ENCODE results near the gene ZNF600. TPM values are rescaled to one million over a fixed set of nuclear protein-coding genes. Genes with fewer than 3 reads are reported as not detected.
A peak's percentile ranks its signal among the peaks of the same experiment; 100 is the strongest.
"Not testable (repeated sequence)": the region's sequence is repeated elsewhere in the genome, so short reads cannot be mapped to it uniquely, and the experiment has no call there.

ZNF600 gene
- total RNA-seq, 1 donor from 2014 or later: 6.6 TPM

DNA sequence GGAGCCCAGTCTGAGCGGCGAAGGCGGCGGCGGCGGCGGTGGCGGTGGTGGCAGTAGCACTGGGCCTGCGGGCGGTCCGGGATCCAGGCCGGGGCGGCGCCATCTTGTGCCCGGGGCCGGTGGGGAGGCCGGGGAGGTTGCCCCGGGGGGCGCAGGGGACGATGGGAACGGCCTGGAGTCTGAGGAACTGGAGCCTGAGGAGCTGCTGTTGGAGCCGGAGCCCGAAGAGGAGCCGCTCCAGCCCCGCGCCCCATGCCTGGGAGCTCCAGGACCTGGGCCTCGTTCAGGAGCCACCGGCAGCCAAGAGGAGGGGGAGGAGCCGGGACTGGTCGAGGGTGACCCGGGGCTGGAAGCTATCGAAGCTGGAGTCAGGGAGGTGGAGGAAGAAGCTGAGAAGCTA lies 23.2 kb upstream of the ZNF600 start:
- Mint-ChIP-seq H3K4me3 (ENCODE audit: unreplicated experiment) (no peak overlapping the region), H3K27ac (ENCODE audit: unreplicated experiment) (no peak overlapping the region), H3K9me3 (ENCODE audit: unreplicated experiment) (peaks cover 10% of the 10 kb centered on the region), H3K27me3 (ENCODE audit: unreplicated experiment) (peaks cover 1% of the 10 kb centered on the region), H3K36me3 (ENCODE audit: low read depth, unreplicated experiment) (peaks cover 60% of the 10 kb centered on the region), H3K4me1 (ENCODE audit: unreplicated experiment) (peaks cover 5% of the 10 kb centered on the region)
- DNase-seq (ENCODE audit: low spot score): no peak
- no peak for TF ChIP-seq CTCF (IDR thresholded peaks at IDR 0.05; ENCODE audit: unreplicated experiment)

- H3K36me3 Mint-ChIP-seq (ENCODE audit: low read depth, unreplicated experiment): peaks cover 85% of the 10 kb centered on the region
- not testable (repeated sequence) for H3K27me3 Mint-ChIP-seq (ENCODE audit: unreplicated experiment); DNase-seq (ENCODE audit: low spot score); H3K4me1 Mint-ChIP-seq (ENCODE audit: unreplicated experiment); H3K27ac Mint-ChIP-seq (ENCODE audit: unreplicated experiment)
- peak overlapping the region; percentile 83 for H3K4me3 Mint-ChIP-seq (ENCODE audit: unreplicated experiment)
- peaks cover 52% of the 10 kb centered on the region for H3K9me3 Mint-ChIP-seq (ENCODE audit: unreplicated experiment)
These were observed 13.5 kb upstream of the ZNF600 start for GRCh38 chr19:52799950-52800640.

- H3K4me3 Mint-ChIP-seq (ENCODE audit: unreplicated experiment): peak overlapping the region; percentile 32
- H3K9me3 Mint-ChIP-seq (ENCODE audit: unreplicated experiment): peaks cover 4% of the 10 kb centered on the region
- peaks cover 19% of the 10 kb centered on the region for H3K36me3 Mint-ChIP-seq (ENCODE audit: low read depth, unreplicated experiment)
- no peak overlapping the region for H3K27ac Mint-ChIP-seq (ENCODE audit: unreplicated experiment)
- H3K4me1 Mint-ChIP-seq (ENCODE audit: unreplicated experiment): peaks cover 3% of the 10 kb centered on the region
- H3K27me3 Mint-ChIP-seq (ENCODE audit: unreplicated experiment): peaks cover 3% of the 10 kb centered on the region
- no peak for TF ChIP-seq CTCF (IDR thresholded peaks at IDR 0.05; ENCODE audit: unreplicated experiment)
- no peak for DNase-seq (ENCODE audit: low spot score)
These were observed 2.8 kb upstream of the ZNF600 start for GRCh38 chr19:52789440-52789839.

DNA sequence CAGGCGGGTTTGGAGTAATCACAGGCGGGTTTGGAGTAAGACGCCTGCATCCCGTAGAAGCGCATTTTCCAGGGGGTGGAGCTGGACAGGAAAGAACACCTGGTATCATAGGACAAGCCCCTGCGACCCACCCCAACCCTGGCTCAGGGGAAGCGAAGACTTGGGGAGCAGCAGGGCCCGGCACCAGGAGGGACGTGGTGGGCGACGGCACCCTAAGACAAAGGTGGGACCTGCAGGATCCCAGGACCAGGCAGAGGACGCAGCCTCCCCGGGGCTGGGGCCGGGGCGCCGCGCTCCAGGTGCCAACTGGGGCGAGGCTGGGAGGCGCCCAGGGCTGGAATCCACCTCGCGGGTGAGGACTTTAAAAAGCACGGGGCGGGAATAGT lies 520 bp downstream of the ZNF600 start:
- H3K36me3 Mint-ChIP-seq (ENCODE audit: low read depth, unreplicated experiment): peaks cover 11% of the 10 kb centered on the region
- H3K4me1 Mint-ChIP-seq (ENCODE audit: unreplicated experiment): peaks cover 3% of the 10 kb centered on the region
- H3K9me3 Mint-ChIP-seq (ENCODE audit: unreplicated experiment): no peaks in the 10 kb centered on the region
- TF ChIP-seq CTCF (IDR thresholded peaks at IDR 0.05; ENCODE audit: unreplicated experiment): no peak
- no peak for DNase-seq (ENCODE audit: low spot score)
- H3K4me3 Mint-ChIP-seq (ENCODE audit: unreplicated experiment): peak overlapping the region; percentile 90
- peaks cover 3% of the 10 kb centered on the region for H3K27me3 Mint-ChIP-seq (ENCODE audit: unreplicated experiment)
- H3K27ac Mint-ChIP-seq (ENCODE audit: unreplicated experiment): no peak overlapping the region

DNA sequence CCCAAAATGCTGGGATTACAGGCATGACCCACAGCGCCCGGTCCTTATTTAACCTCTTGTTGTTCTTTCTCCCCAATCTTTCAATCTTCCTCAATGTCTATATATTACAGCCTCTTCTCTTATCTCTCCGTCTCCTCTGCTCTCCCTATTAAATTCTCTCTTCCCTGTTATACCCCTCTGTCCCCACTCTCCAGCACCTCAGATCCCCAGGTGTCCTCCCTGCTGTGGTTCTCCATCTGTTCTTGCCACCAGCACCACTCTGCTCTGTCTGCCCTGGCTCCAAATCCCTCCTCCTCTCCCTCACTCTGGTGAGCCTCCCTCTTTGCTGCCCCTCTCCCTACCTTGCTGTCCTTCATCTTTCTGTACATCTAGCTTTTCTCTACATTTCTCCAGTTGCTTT lies 1.1 kb downstream of the ZNF600 start:
- Mint-ChIP-seq H3K4me1 (ENCODE audit: unreplicated experiment) (peaks cover 3% of the 10 kb centered on the region), H3K36me3 (ENCODE audit: low read depth, unreplicated experiment) (peaks cover 11% of the 10 kb centered on the region), H3K9me3 (ENCODE audit: unreplicated experiment) (no peaks in the 10 kb centered on the region), H3K27me3 (ENCODE audit: unreplicated experiment) (peaks cover 3% of the 10 kb centered on the region), H3K27ac (ENCODE audit: unreplicated experiment) (no peak overlapping the region), H3K4me3 (ENCODE audit: unreplicated experiment) (peak overlapping the region; percentile 68)
- no peak for DNase-seq (ENCODE audit: low spot score)
- TF ChIP-seq CTCF (IDR thresholded peaks at IDR 0.05; ENCODE audit: unreplicated experiment): no peak

- not testable (repeated sequence) for H3K27me3 Mint-ChIP-seq (ENCODE audit: unreplicated experiment); H3K4me3 Mint-ChIP-seq (ENCODE audit: unreplicated experiment); H3K36me3 Mint-ChIP-seq (ENCODE audit: low read depth, unreplicated experiment); H3K27ac Mint-ChIP-seq (ENCODE audit: unreplicated experiment); H3K9me3 Mint-ChIP-seq (ENCODE audit: unreplicated experiment); DNase-seq (ENCODE audit: low spot score); H3K4me1 Mint-ChIP-seq (ENCODE audit: unreplicated experiment)
These were observed 3.7 kb downstream of the ZNF600 start for GRCh38 chr19:52782864-52783263.

All from endothelial cell (in vitro differentiated cells).